ENCODE data around the gene MYRF. TPM values are rescaled to one million over a fixed set of nuclear protein-coding genes. Genes with fewer than 3 reads are reported as not detected.
A peak's percentile ranks its signal among the peaks of the same experiment; 100 is the strongest.

The MYRF gene
- total RNA-seq, 2 experiments from 2014 or later: 0.97 to 1.6 TPM

DNA sequence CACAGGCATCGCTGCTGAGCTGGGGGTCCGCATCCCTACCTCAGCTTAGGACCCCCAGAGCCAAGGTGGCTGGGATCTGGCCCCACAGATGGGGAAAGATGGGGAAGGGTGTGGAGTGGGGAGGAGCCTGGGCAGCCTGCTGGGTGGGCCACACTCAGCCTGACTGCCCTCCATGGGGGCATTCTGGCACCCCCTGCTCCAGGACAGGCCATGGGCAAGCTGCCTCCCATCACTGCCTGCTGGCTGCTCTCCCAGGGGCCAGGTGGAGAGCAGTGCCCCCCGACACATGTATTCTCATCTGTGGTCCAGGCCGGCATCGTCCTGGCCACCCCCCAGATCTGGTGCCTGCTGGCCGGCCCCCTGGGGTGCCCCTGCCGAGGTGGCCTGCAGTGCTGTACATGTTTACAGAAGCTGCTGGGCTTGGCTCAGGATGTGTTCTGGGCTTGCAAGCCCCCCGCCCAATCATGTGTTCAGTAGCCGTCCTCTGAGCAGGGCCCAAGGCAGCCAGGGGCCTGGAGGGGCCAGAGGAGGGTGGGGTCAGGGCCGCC is 7.8 kb upstream of the MYRF start:
- no peaks in the 10 kb centered on the region for H3K4me1 Mint-ChIP-seq (ENCODE audit: low read depth)
- ChIA-PET POLR2A (no interaction called here), CTCF (interaction anchor here (1.1 to 2.0 kb wide), 2 partner anchors 11 to 30 kb away, joined by 3 to 11 read pairs; no protein-coding TSS in a partner anchor)
- ATAC-seq (no peak), DNase-seq (no peak)
- no peak overlapping the region for H3K27ac Mint-ChIP-seq
- no peak overlapping the region for H3K4me3 Mint-ChIP-seq
- TF ChIP-seq, protein P1, sequence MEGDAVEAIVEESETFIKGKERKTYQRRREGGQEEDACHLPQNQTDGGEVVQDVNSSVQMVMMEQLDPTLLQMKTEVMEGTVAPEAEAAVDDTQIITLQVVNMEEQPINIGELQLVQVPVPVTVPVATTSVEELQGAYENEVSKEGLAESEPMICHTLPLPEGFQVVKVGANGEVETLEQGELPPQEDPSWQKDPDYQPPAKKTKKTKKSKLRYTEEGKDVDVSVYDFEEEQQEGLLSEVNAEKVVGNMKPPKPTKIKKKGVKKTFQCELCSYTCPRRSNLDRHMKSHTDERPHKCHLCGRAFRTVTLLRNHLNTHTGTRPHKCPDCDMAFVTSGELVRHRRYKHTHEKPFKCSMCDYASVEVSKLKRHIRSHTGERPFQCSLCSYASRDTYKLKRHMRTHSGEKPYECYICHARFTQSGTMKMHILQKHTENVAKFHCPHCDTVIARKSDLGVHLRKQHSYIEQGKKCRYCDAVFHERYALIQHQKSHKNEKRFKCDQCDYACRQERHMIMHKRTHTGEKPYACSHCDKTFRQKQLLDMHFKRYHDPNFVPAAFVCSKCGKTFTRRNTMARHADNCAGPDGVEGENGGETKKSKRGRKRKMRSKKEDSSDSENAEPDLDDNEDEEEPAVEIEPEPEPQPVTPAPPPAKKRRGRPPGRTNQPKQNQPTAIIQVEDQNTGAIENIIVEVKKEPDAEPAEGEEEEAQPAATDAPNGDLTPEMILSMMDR (IDR thresholded peaks at IDR 0.05): no peak
- no peaks in the 10 kb centered on the region for H3K36me3 Mint-ChIP-seq (ENCODE audit: low read depth)
- H3K27me3 Mint-ChIP-seq: peaks cover 7% of the 10 kb centered on the region
- intact Hi-C loops (cut with micrococcal nuclease): no loop called here
- no peaks in the 10 kb centered on the region for H3K9me3 Mint-ChIP-seq

DNA sequence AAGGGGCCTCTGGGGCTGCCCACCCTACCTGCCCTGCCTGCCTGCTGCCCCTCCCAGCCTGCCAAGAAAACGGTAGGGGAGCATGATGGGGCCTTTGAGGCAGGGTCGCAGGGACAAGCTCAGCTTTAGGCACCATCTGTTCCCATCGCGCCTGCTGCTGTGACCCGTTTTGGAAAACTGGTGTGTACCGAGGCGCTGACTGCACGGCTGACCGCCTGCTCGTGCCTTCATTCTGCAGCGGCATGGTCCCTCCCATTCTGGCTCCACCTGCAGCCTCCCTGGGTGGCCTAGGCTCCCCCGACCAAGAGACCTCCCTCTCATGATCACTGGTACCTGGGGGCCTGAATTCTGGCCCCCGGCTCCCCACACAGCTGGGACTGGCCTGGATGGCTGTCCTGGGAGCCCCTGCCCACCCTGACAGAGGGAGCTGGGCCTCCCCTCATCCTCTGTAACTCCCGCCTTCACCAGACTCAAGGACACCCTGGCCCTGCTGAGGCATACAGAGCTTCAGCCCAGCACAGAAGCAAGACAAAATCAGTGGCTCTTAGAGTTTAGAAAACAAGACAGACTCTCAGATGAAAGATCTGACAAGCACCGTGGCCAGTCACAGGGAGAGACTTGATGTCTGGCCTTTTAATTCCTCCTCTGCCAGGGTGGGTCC is 6.5 kb upstream of the MYRF start:
- no peak overlapping the region for H3K4me3 Mint-ChIP-seq
- DNase-seq: no peak
- POLR2A ChIA-PET: no interaction called here
- H3K9me3 Mint-ChIP-seq: no peaks in the 10 kb centered on the region
- H3K4me1 Mint-ChIP-seq (ENCODE audit: low read depth): no peaks in the 10 kb centered on the region
- no peaks in the 10 kb centered on the region for H3K36me3 Mint-ChIP-seq (ENCODE audit: low read depth)
- CTCF ChIA-PET: interaction anchor here (0.9 kb wide), 1 partner anchor 24 kb away, joined by 3 read pairs; no protein-coding TSS in a partner anchor
- H3K27me3 Mint-ChIP-seq: peaks cover 11% of the 10 kb centered on the region
- no peak for ATAC-seq
- intact Hi-C loops (cut with micrococcal nuclease): no loop called here
- H3K27ac Mint-ChIP-seq: no peak overlapping the region
- TF ChIP-seq, protein P1 (IDR thresholded peaks at IDR 0.05): no peak

GRCh38 chr11:61746442-61747191 is 5.8 kb upstream of the MYRF start:
- intact Hi-C loops (cut with micrococcal nuclease): no loop called here
- no peak for ATAC-seq
- Mint-ChIP-seq H3K9me3 (no peaks in the 10 kb centered on the region), H3K4me1 (ENCODE audit: low read depth) (no peaks in the 10 kb centered on the region), H3K27ac (no peak overlapping the region), H3K4me3 (no peak overlapping the region), H3K27me3 (peaks cover 17% of the 10 kb centered on the region), H3K36me3 (ENCODE audit: low read depth) (no peaks in the 10 kb centered on the region)
- POLR2A ChIA-PET: no interaction called here
- DNase-seq: no peak
- CTCF ChIA-PET: interaction anchor here (0.7 to 1.9 kb wide), 14 partner anchors 9 to 362 kb away, joined by 3 to 16 read pairs (median 5); no protein-coding TSS in a partner anchor
- TF ChIP-seq, protein P1 (IDR thresholded peaks at IDR 0.05): no peak

DNA sequence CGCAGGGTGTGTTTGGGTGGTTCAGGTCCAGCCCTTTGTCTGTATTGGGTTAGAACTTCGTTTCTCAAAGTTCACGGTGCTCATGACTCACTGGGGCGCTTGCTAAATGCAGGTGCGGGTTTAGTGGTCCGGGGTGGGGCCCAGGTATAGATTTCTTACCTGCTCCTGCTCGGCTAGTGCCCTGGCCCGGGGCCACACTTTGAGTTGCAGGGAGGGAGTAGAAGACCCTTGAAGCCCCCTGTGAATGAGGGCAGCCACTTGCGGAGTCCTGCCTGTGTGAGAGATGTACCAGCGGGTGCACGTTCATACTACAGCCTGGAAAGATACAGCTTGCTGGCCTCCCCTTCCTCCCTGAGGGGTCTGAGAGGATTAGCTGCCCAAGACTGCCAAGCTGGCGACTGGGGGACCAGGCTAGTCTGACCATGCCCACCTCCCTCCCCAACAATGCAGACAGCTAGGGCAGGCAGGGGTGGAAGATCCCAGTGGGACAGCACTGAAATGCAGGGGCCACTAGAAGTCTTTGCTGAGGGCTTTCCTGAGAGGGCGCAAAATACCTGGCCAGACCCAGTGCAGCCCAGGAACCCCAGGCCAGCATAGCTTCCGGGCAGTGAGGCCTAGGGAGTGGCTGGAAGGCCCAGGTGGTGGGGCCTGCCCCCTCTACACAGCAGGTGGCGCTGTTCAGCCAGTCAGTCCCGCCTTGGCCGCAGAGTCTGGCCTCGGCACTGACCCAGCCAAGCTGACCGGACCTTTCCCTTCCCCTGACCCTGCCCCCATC is 5.1 kb upstream of the MYRF start:
- peak; percentile 70 for ATAC-seq
- intact Hi-C loops (cut with micrococcal nuclease): no loop called here
- POLR2A ChIA-PET: no interaction called here
- Mint-ChIP-seq H3K4me3 (no peak overlapping the region), H3K27ac (no peak overlapping the region), H3K9me3 (no peaks in the 10 kb centered on the region), H3K27me3 (peaks cover 21% of the 10 kb centered on the region), H3K36me3 (ENCODE audit: low read depth) (no peaks in the 10 kb centered on the region), H3K4me1 (ENCODE audit: low read depth) (peaks cover 2% of the 10 kb centered on the region)
- TF ChIP-seq, protein P1 (IDR thresholded peaks at IDR 0.05): peak; percentile 97
- CTCF ChIA-PET: interaction anchor here (0.6 to 1.9 kb wide), 20 partner anchors 9 to 361 kb away, joined by 3 to 16 read pairs (median 4); no protein-coding TSS in a partner anchor
- peak; percentile 67 for DNase-seq
